SU-DHL-6 (cell line): ENCODE measurements around the gene NEFH.

Experiments used
- H2AFZ ChIP-seq: fragments of 200-600 bp; sonication (generic); 2 replicates; pipeline ENCODE4 v1.6.1; 2014; ENCODE audit warnings: low read depth, mild to moderate bottlenecking, moderate library complexity, mixed read lengths, antibody characterized with exemption, low read length; ENCODE audit not compliant: severe bottlenecking
- H3F3A ChIP-seq: fragments of 200-600 bp; shearing (Covaris generic); 2 replicates; pipeline ENCODE4 v1.6.0; 2016; ENCODE audit warnings: antibody characterized with exemption, mild to moderate bottlenecking; ENCODE audit not compliant: insufficient read depth
- H3K27ac ChIP-seq: fragments of 200-600 bp; sonication (generic); 2 replicates; pipeline ENCODE4 v1.5.1; 2016; ENCODE audit warnings: low read depth, mild to moderate bottlenecking, low read length, moderate library complexity, mixed read lengths
- H3K27me3 ChIP-seq: fragments of 200-600 bp; sonication (generic), shearing (Covaris generic); 2 replicates; pipeline ENCODE4 v1.6.0; 2014; ENCODE audit warnings: mild to moderate bottlenecking, low read length
- H3K36me3 ChIP-seq: fragments of 200-600 bp; sonication (generic); 2 replicates; pipeline ENCODE4 v1.6.1; 2014; ENCODE audit warnings: mild to moderate bottlenecking, low read length, mixed read lengths
- H3K4me2 ChIP-seq: fragments of 300-600, 200-600 bp; shearing (Covaris generic), sonication (generic); 2 replicates; pipeline ENCODE4 v1.6.0; 2014; ENCODE audit warnings: low read length, low read depth, mild to moderate bottlenecking; ENCODE audit not compliant: poor library complexity, severe bottlenecking
- H3K4me3 ChIP-seq: fragments of 200-600 bp; sonication (generic); 2 replicates; pipeline ENCODE4 v1.5.1; 2014; ENCODE audit warnings: antibody characterized with exemption, low read length, mild to moderate bottlenecking, mixed read lengths; ENCODE audit not compliant: insufficient read depth, poor library complexity, severe bottlenecking
- H3K79me2 ChIP-seq: fragments of 200-600 bp; sonication (generic); 2 replicates; pipeline ENCODE4 v1.6.1; 2014; ENCODE audit warnings: mild to moderate bottlenecking, low read length, moderate library complexity; ENCODE audit not compliant: insufficient read depth
- H3K9ac ChIP-seq: fragments of 200-600 bp; sonication (generic); 2 replicates; pipeline ENCODE4 v1.7.0; 2014; ENCODE audit warnings: mild to moderate bottlenecking, low read length
- H3K9me2 ChIP-seq: fragments of 200-600 bp; sonication (generic); replicated peaks from 2 replicates; pipeline ENCODE4 v1.6.1; 2014; ENCODE audit warnings: low read length; ENCODE audit not compliant: insufficient read depth
- H3K9me3 ChIP-seq: fragments of 200-600 bp; sonication (generic); 2 replicates; pipeline ENCODE4 v1.6.1; 2014; ENCODE audit warnings: low read length, mixed read lengths; ENCODE audit not compliant: insufficient read depth
- H4K20me1 ChIP-seq: fragments of 200-600 bp; sonication (generic); 2 replicates; pipeline ENCODE4 v1.6.1; 2014; ENCODE audit warnings: low read depth, mild to moderate bottlenecking, antibody characterized with exemption, low read length, moderate library complexity, mixed read lengths
- CTCF ChIP-seq: fragments of 200-600 bp; sonication (generic); IDR thresholded peaks from one replicate; pipeline ENCODE4 v1.5.1; 2017; ENCODE audit warnings: antibody characterized with exemption, mild to moderate bottlenecking, low read length, moderate library complexity; ENCODE audit not compliant: insufficient read depth, poor library complexity, severe bottlenecking
- EZH2phosphoT487 ChIP-seq: fragments of 200-600 bp; sonication (generic), shearing (Covaris generic); conservative IDR thresholded peaks from 2 replicates; pipeline ENCODE4 v1.6.1; 2018; ENCODE audit warnings: mild to moderate bottlenecking, antibody characterized with exemption, low read length, moderate library complexity, mixed read lengths

Gene NEFH

DNA sequence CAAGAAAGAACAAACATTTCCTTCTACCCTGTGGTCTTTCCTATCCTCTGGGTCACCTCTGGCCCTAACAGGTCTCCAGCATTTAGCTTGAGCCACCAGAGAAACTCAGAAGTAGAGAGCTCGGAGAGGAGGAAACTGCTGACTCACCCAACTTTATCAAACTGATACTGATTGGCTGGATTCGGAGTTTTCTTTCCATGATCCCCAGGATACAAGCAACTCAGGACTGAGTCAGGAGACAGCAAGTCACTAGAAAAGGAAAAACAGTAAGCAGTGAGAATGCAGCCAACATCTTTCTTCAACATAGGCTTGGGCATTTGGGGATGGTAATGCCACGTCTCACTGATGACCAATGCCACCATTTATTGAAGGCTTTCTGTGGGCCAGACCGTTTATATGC is 40.8 kb downstream of the NEFH start:
- no peak overlapping the region for H3K9ac ChIP-seq
- peaks cover 6% of the 10 kb centered on the region; the same call in 1 of the 2 replicates for H3K36me3 ChIP-seq
- H2AFZ ChIP-seq: no peak overlapping the region
- no peaks in the 10 kb centered on the region for H3K79me2 ChIP-seq
- no peak overlapping the region for H3K4me3 ChIP-seq
- H3K9me3 ChIP-seq: no peaks in the 10 kb centered on the region
- no peaks in the 10 kb centered on the region for H3K9me2 ChIP-seq
- H3K27ac ChIP-seq: no peak overlapping the region
- TF ChIP-seq CTCF (no peak), EZH2phosphoT487 (no peak)
- H3K4me2 ChIP-seq: no peak overlapping the region
- no peaks in the 10 kb centered on the region for H4K20me1 ChIP-seq
- no peaks in the 10 kb centered on the region for H3K27me3 ChIP-seq
- no peaks in the 10 kb centered on the region for H3F3A ChIP-seq

- Histone ChIP-seq H3K79me2 (no peaks in the 10 kb centered on the region), H3K27me3 (no peaks in the 10 kb centered on the region), H3K27ac (no peak overlapping the region), H2AFZ (no peak overlapping the region), H3F3A (no peaks in the 10 kb centered on the region), H3K9ac (no peak overlapping the region), H4K20me1 (no peaks in the 10 kb centered on the region), H3K9me2 (no peaks in the 10 kb centered on the region), H3K4me2 (no peak overlapping the region), H3K4me3 (no peak overlapping the region), H3K9me3 (no peaks in the 10 kb centered on the region), H3K36me3 (peaks cover 6% of the 10 kb centered on the region; the same call in 1 of the 2 replicates)
- TF ChIP-seq CTCF: no peak
- no peak for TF ChIP-seq EZH2phosphoT487
Measured at GRCh38 chr22:29521526-29521925, 41.5 kb downstream of the NEFH start.

- H3K4me2 ChIP-seq: no peak overlapping the region
- H2AFZ ChIP-seq: no peak overlapping the region
- no peak overlapping the region for H3K9ac ChIP-seq
- H3K36me3 ChIP-seq: peaks cover 10% of the 10 kb centered on the region; the same call in 1 of the 2 replicates
- no peak overlapping the region for H3K27ac ChIP-seq
- H3K9me3 ChIP-seq: no peaks in the 10 kb centered on the region
- TF ChIP-seq EZH2phosphoT487 (no peak), CTCF (no peak)
- no peaks in the 10 kb centered on the region for H3F3A ChIP-seq
- no peaks in the 10 kb centered on the region for H3K9me2 ChIP-seq
- no peaks in the 10 kb centered on the region for H4K20me1 ChIP-seq
- H3K79me2 ChIP-seq: no peaks in the 10 kb centered on the region
- H3K4me3 ChIP-seq: no peak overlapping the region
- H3K27me3 ChIP-seq: no peaks in the 10 kb centered on the region
Measured at GRCh38 chr22:29523761-29524160, 43.7 kb downstream of the NEFH start.
